GM23338 (cell line): ENCODE results near the gene GRAMD1C. TPM values are rescaled to one million over a fixed set of nuclear protein-coding genes. Genes with fewer than 3 reads are reported as not detected.

Experiments used
- ATAC-seq: fragments of 200-7000 bp; cut with Tn5 transposase; 3 replicates; pipeline ENCODE4 v1.9.1; 2020
- DNase-seq: peaks from one replicate; pipeline ENCODE4 v3.0.0-alpha.2; 2015; ENCODE audit warnings: low spot score
- H2AFZ ChIP-seq: fragments of 200-600 bp; sonication (generic); 2 replicates; pipeline ENCODE4 v1.8.0; 2016; ENCODE audit warnings: antibody characterized with exemption, mild to moderate bottlenecking, moderate library complexity
- H3F3A ChIP-seq: fragments of 200-600 bp; sonication (generic); replicated peaks from 2 replicates; pipeline ENCODE4 v1.8.0; 2017; ENCODE audit warnings: antibody characterized with exemption, mixed run types, low read depth
- H3K27ac ChIP-seq: fragments of 200-600 bp; sonication (generic); 2 replicates; pipeline ENCODE4 v1.6.1; 2016; ENCODE audit warnings: low read depth
- H3K27me3 ChIP-seq: fragments of 200-600 bp; sonication (generic); 2 replicates; pipeline ENCODE4 v1.8.0; 2016; ENCODE audit warnings: mild to moderate bottlenecking, mixed run types, moderate library complexity; ENCODE audit not compliant: insufficient read depth
- H3K36me3 ChIP-seq: fragments of 200-600 bp; sonication (generic); 2 replicates; pipeline ENCODE4 v1.8.0; 2016; ENCODE audit warnings: mild to moderate bottlenecking; ENCODE audit not compliant: insufficient read depth
- H3K4me1 ChIP-seq: fragments of 200-600 bp; sonication (generic); 2 replicates; pipeline ENCODE4 v1.8.0; 2016; ENCODE audit warnings: mild to moderate bottlenecking, moderate library complexity; ENCODE audit not compliant: insufficient read depth
- H3K4me2 ChIP-seq: fragments of 200-600 bp; sonication (generic); 2 replicates; pipeline ENCODE4 v1.7.1; 2017; ENCODE audit warnings: mixed run types
- H3K4me3 ChIP-seq: fragments of 200-600 bp; sonication (generic); 2 replicates; pipeline ENCODE4 v1.6.1; 2016; ENCODE audit warnings: mixed run types
- H3K79me2 ChIP-seq: fragments of 200-600 bp; sonication (generic); replicated peaks from 2 replicates; pipeline ENCODE4 v1.8.0; 2017; ENCODE audit warnings: mild to moderate bottlenecking; ENCODE audit not compliant: insufficient read depth
- H3K9me2 ChIP-seq: fragments of 200-600 bp; sonication (generic); 2 replicates; pipeline ENCODE4 v1.8.0; 2017; ENCODE audit not compliant: insufficient read depth
- H4K20me1 ChIP-seq: fragments of 200-600 bp; sonication (generic); replicated peaks from 2 replicates; pipeline ENCODE4 v1.8.0; 2017; ENCODE audit warnings: mild to moderate bottlenecking; ENCODE audit not compliant: insufficient read depth
- H3K27ac Mint-ChIP-seq: 2 replicates; pipeline ENCODE4 v1.8.0; 2020; ENCODE audit warnings: inconsistent platforms, mild to moderate bottlenecking, moderate library complexity, mixed read lengths
- H3K27me3 Mint-ChIP-seq: 3 replicates; pipeline ENCODE4 v1.8.0; 2022; ENCODE audit warnings: low read depth, mild to moderate bottlenecking, moderate library complexity, mixed read lengths, inconsistent platforms; ENCODE audit not compliant: insufficient read depth, poor library complexity
- H3K36me3 Mint-ChIP-seq: 3 replicates; pipeline ENCODE4 v1.8.0; 2021; ENCODE audit warnings: low read depth, mild to moderate bottlenecking, inconsistent platforms, moderate library complexity, mixed read lengths
- H3K4me1 Mint-ChIP-seq: 3 replicates; pipeline ENCODE4 v1.8.0; 2020; ENCODE audit warnings: mild to moderate bottlenecking, inconsistent platforms, mixed read lengths
- H3K4me3 Mint-ChIP-seq: 3 replicates; pipeline ENCODE4 v1.8.0; 2021; ENCODE audit warnings: moderate library complexity, mild to moderate bottlenecking, inconsistent platforms, mixed read lengths
- H3K9me3 Mint-ChIP-seq: 3 replicates; pipeline ENCODE4 v1.8.0; 2020; ENCODE audit warnings: moderate library complexity, mild to moderate bottlenecking, inconsistent platforms, mixed read lengths
- EZH2 ChIP-seq: fragments of 200-600 bp; sonication (generic); IDR thresholded peaks from one replicate; pipeline ENCODE4 v1.8.0; 2017; ENCODE audit warnings: antibody characterized with exemption, mild to moderate bottlenecking, low read depth; ENCODE audit not compliant: unreplicated experiment
- JUNB ChIP-seq: IDR thresholded peaks from one replicate; pipeline ENCODE4 v1.6.1; 2016; ENCODE audit warnings: antibody characterized with exemption; ENCODE audit not compliant: unreplicated experiment
- NANOG ChIP-seq: IDR thresholded peaks from 2 replicates; pipeline ENCODE4 v1.6.1; 2016; ENCODE audit warnings: antibody characterized with exemption, borderline replicate concordance
- POLR2AphosphoS5 ChIP-seq: IDR thresholded peaks from 2 replicates; pipeline ENCODE4 v1.6.1; 2016; ENCODE audit warnings: antibody characterized with exemption, low read depth
- STAT1 ChIP-seq: IDR thresholded peaks from one replicate; pipeline ENCODE4 v1.6.1; 2016; ENCODE audit warnings: antibody characterized with exemption; ENCODE audit not compliant: unreplicated experiment
- ZNF114 ChIP-seq: fragments of 250-450 bp; sonication (Bioruptor Pico); IDR thresholded peaks from 2 replicates; pipeline ENCODE4 v1.5.0; 2020; ENCODE audit warnings: mild to moderate bottlenecking, moderate library complexity
- ZNF331 ChIP-seq: fragments of 250-450 bp; sonication (Bioruptor Pico); IDR thresholded peaks from 2 replicates; pipeline ENCODE4 v1.5.0; 2020; ENCODE audit warnings: low read depth, mild to moderate bottlenecking, moderate library complexity
- polyA plus RNA-seq: library from polyadenylated mRNA; unstranded; fragments of >200 nt; fragmentation: Nextera tagmentation; extraction: Ambion mirVana; gene quantifications from 2 replicates; pipeline ENCODE4 v1.2.1, GENCODE V29; 2016
- total RNA-seq: library from RNA; depleted of rRNA; stranded (reverse); fragments of >200 nt; shearing (Covaris generic); gene quantifications from 2 replicates; pipeline ENCODE4 v1.2.3, GENCODE V29; 2014
- TF ChIP-seq, protein P1 (sequence below): IDR thresholded peaks from one replicate; pipeline ENCODE4 v1.6.1; 2018; ENCODE audit warnings: antibody characterized with exemption; ENCODE audit not compliant: unreplicated experiment
- TF ChIP-seq, protein P2 (sequence below): IDR thresholded peaks from 2 replicates; pipeline ENCODE4 v1.6.1; 2016; ENCODE audit warnings: antibody characterized with exemption
- TF ChIP-seq, protein P3 (sequence below), 2 experiments: fragments of 200-600 bp in 1 of 2; sonication (generic) in 1 of 2; conservative IDR thresholded peaks; 2 replicates each; pipeline versions ENCODE4 v1.5.1 to v1.6.1; 2016 to 2017; ENCODE audit warnings: antibody characterized with exemption in 2 of 2, low read depth in 2 of 2, mild to moderate bottlenecking in 2 of 2, moderate library complexity in 1 of 2

The GRAMD1C gene
- total and polyA plus RNA-seq, 2 experiments from 2014 or later = 3.3 to 3.6 TPM

DNA sequence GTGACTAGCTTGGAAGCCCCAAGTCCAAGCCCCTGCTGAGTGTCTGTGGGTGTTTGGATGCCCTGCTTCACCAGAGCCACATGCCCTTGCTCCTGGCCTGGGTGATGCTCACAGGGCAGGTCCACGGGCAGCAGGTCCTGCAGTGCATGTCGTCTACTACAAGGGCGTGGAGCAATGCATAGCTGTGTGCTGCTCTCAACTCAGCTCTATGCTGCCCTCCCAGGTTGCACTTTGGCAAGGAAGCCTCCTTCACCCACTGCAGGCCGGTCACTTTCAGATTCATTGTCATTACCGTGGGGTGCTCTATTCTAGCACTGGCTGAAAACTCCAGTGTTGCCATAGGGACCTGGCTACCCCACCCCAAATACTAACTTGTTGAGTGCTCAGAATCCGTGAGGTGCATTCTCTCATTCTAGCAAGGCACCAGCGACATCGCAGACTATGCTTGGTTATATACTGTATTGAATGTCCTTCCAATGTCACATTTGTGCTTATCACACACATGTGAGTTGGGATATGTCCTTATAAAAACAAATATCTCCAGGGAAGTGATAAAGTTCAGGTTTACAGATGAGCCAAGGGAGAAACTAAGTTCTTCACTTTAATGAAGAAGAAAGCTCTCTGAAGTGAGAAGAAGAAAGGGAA, 51.8 kb downstream of the GRAMD1C start:
- Mint-ChIP-seq H3K27me3 (no peaks in the 10 kb centered on the region), H3K9me3 (no peaks in the 10 kb centered on the region), H3K36me3 (no peaks in the 10 kb centered on the region; the same call in 2 of the 3 replicates), H3K4me1 (peaks cover 6% of the 10 kb centered on the region; the same call in 2 of the 3 replicates), H3K27ac (no peak overlapping the region), H3K4me3 (no peak overlapping the region)
- H2AFZ ChIP-seq = no peak overlapping the region
- H3K36me3 ChIP-seq = no peaks in the 10 kb centered on the region
- H3K4me2 ChIP-seq = no peak overlapping the region
- no peak overlapping the region for H3K27ac ChIP-seq
- peak; percentile 97 for ATAC-seq
- H3K27me3 ChIP-seq = no peaks in the 10 kb centered on the region
- TF ChIP-seq EZH2 (no peak), JUNB (no peak), POLR2AphosphoS5 (no peak), STAT1 (no peak)
- TF ChIP-seq, protein P1, sequence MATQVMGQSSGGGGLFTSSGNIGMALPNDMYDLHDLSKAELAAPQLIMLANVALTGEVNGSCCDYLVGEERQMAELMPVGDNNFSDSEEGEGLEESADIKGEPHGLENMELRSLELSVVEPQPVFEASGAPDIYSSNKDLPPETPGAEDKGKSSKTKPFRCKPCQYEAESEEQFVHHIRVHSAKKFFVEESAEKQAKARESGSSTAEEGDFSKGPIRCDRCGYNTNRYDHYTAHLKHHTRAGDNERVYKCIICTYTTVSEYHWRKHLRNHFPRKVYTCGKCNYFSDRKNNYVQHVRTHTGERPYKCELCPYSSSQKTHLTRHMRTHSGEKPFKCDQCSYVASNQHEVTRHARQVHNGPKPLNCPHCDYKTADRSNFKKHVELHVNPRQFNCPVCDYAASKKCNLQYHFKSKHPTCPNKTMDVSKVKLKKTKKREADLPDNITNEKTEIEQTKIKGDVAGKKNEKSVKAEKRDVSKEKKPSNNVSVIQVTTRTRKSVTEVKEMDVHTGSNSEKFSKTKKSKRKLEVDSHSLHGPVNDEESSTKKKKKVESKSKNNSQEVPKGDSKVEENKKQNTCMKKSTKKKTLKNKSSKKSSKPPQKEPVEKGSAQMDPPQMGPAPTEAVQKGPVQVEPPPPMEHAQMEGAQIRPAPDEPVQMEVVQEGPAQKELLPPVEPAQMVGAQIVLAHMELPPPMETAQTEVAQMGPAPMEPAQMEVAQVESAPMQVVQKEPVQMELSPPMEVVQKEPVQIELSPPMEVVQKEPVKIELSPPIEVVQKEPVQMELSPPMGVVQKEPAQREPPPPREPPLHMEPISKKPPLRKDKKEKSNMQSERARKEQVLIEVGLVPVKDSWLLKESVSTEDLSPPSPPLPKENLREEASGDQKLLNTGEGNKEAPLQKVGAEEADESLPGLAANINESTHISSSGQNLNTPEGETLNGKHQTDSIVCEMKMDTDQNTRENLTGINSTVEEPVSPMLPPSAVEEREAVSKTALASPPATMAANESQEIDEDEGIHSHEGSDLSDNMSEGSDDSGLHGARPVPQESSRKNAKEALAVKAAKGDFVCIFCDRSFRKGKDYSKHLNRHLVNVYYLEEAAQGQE = no peak
- TF ChIP-seq, protein P2, sequence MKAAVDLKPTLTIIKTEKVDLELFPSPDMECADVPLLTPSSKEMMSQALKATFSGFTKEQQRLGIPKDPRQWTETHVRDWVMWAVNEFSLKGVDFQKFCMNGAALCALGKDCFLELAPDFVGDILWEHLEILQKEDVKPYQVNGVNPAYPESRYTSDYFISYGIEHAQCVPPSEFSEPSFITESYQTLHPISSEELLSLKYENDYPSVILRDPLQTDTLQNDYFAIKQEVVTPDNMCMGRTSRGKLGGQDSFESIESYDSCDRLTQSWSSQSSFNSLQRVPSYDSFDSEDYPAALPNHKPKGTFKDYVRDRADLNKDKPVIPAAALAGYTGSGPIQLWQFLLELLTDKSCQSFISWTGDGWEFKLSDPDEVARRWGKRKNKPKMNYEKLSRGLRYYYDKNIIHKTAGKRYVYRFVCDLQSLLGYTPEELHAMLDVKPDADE = no peak
- TF ChIP-seq, protein P3, sequence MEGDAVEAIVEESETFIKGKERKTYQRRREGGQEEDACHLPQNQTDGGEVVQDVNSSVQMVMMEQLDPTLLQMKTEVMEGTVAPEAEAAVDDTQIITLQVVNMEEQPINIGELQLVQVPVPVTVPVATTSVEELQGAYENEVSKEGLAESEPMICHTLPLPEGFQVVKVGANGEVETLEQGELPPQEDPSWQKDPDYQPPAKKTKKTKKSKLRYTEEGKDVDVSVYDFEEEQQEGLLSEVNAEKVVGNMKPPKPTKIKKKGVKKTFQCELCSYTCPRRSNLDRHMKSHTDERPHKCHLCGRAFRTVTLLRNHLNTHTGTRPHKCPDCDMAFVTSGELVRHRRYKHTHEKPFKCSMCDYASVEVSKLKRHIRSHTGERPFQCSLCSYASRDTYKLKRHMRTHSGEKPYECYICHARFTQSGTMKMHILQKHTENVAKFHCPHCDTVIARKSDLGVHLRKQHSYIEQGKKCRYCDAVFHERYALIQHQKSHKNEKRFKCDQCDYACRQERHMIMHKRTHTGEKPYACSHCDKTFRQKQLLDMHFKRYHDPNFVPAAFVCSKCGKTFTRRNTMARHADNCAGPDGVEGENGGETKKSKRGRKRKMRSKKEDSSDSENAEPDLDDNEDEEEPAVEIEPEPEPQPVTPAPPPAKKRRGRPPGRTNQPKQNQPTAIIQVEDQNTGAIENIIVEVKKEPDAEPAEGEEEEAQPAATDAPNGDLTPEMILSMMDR (conservative IDR thresholded peaks at IDR 0.05; ENCODE audit: low read depth in 2 of 2) = peak in 1 of 2 experiments; percentile 53; a peak in 2 of 4 replicates
- no peaks in the 10 kb centered on the region for H3K79me2 ChIP-seq
- no peaks in the 10 kb centered on the region for H4K20me1 ChIP-seq
- H3K4me1 ChIP-seq = peaks cover 8% of the 10 kb centered on the region; the same call in 1 of the 2 replicates
- peak; percentile 49 for DNase-seq
- no peak overlapping the region for H3K4me3 ChIP-seq
- H3F3A ChIP-seq = no peaks in the 10 kb centered on the region
- H3K9me2 ChIP-seq = no peaks in the 10 kb centered on the region

DNA sequence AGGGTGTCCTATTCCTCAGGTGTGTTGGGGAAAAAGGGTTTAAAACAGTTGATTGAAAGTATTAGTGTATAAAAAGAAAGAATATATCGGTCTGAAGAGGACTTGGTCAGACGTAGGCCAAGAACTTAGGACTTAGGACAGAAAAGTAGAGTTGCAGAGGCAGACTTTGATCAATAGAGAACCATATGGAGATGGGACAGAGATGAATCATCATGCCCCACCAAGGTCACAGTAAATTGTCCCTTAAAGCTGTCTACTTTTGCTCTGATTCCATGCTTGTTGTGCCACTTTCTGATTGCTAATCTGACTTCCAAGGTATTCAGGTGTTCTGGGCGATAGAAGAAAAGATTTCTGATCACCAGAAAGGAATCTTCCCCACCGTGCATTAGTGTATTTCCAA, 56.3 kb downstream of the GRAMD1C start:
- Histone ChIP-seq H3K4me2 (no peak overlapping the region), H3K36me3 (no peaks in the 10 kb centered on the region), H3K27me3 (no peaks in the 10 kb centered on the region), H3K9me2 (no peaks in the 10 kb centered on the region), H3K4me3 (no peak overlapping the region), H2AFZ (no peak overlapping the region), H3K4me1 (no peaks in the 10 kb centered on the region), H3F3A (no peaks in the 10 kb centered on the region), H3K79me2 (no peaks in the 10 kb centered on the region), H3K27ac (no peak overlapping the region), H4K20me1 (no peaks in the 10 kb centered on the region)
- ATAC-seq = no peak
- Mint-ChIP-seq H3K27me3 (no peaks in the 10 kb centered on the region), H3K27ac (no peak overlapping the region), H3K4me3 (no peak overlapping the region), H3K4me1 (peaks cover 11% of the 10 kb centered on the region), H3K9me3 (no peaks in the 10 kb centered on the region), H3K36me3 (no peaks in the 10 kb centered on the region)
- TF ChIP-seq ZNF331 = no peak
- TF ChIP-seq, protein P1 = no peak
- no peak for TF ChIP-seq NANOG
- TF ChIP-seq ZNF114 (CRISPR knock-in tag) = no peak
- TF ChIP-seq, protein P3 (conservative IDR thresholded peaks at IDR 0.05; ENCODE audit: low read depth in 2 of 2) = no peak
- DNase-seq = no peak
